WTC11 (cell line): ENCODE measurements around the gene PRELP. TPM values are rescaled to one million over a fixed set of nuclear protein-coding genes. Genes with fewer than 3 reads are reported as not detected.

Experiments
- ATAC-seq: fragments of 200-7000 bp; cut with Tn5 transposase; 2 replicates; pipeline ENCODE4 v1.10.0; 2021; ENCODE audit warnings: mild to moderate bottlenecking, moderate library complexity
- CTCF ChIA-PET: fragments of 300-600 bp; sonication (Branson Sonifier 250); formaldehyde crosslinking; loops from one replicate; lab custom pipeline; 2021; ENCODE audit warnings: antibody characterized with exemption; lab: Charles Lee
- POLR2A ChIA-PET: fragments of 350-600 bp; sonication (Branson Sonifier 250); formaldehyde crosslinking; loops from one replicate; lab custom pipeline; 2021; ENCODE audit warnings: antibody characterized with exemption; lab: Charles Lee
- DNase-seq: peaks from one replicate; pipeline ENCODE4 v3.0.0; 2021; ENCODE audit warnings: low spot score
- H3K27ac Mint-ChIP-seq: 2 replicates; pipeline ENCODE4 v1.8.0; 2021; ENCODE audit warnings: mixed read lengths
- H3K27me3 Mint-ChIP-seq: 2 replicates; pipeline ENCODE4 v1.8.0; 2021; ENCODE audit warnings: low read depth, mild to moderate bottlenecking, moderate library complexity, mixed read lengths
- H3K36me3 Mint-ChIP-seq: 2 replicates; pipeline ENCODE4 v1.8.0; 2021; ENCODE audit warnings: mixed read lengths
- H3K4me1 Mint-ChIP-seq: 2 replicates; pipeline ENCODE4 v1.8.0; 2022; ENCODE audit warnings: mixed read lengths
- H3K4me3 Mint-ChIP-seq: 2 replicates; pipeline ENCODE4 v1.8.0; 2021; ENCODE audit warnings: mild to moderate bottlenecking, moderate library complexity, mixed read lengths
- H3K9me3 Mint-ChIP-seq: 2 replicates; pipeline ENCODE4 v1.8.0; 2021; ENCODE audit warnings: mixed read lengths
- NFYB ChIP-seq: sonication (generic); formaldehyde crosslinking; conservative IDR thresholded peaks from 2 replicates; pipeline ENCODE4 v1.8.0; 2022; ENCODE audit warnings: low read depth, missing genetic modification reagents
- RORB ChIP-seq: fragments of 250-450 bp; sonication (Bioruptor Pico); IDR thresholded peaks from 2 replicates; pipeline ENCODE4 v1.9.0; 2021; ENCODE audit warnings: mild to moderate bottlenecking
- SOX15 ChIP-seq: fragments of 250-450 bp; sonication (Bioruptor Pico); IDR thresholded peaks from 2 replicates; pipeline ENCODE4 v1.9.0; 2021; ENCODE audit warnings: mild to moderate bottlenecking
- TEAD1 ChIP-seq: sonication (generic); formaldehyde crosslinking; IDR thresholded peaks from 2 replicates; pipeline ENCODE4 v1.8.0; 2022; ENCODE audit warnings: mild to moderate bottlenecking, missing genetic modification reagents
- TP53 ChIP-seq: sonication (generic); formaldehyde crosslinking; IDR thresholded peaks from 2 replicates; pipeline ENCODE4 v1.8.1; 2023; ENCODE audit warnings: mild to moderate bottlenecking, missing genetic modification reagents
- total RNA-seq: library from RNA; stranded (reverse); gene quantifications from 3 replicates; pipeline ENCODE4 v1.2.3, GENCODE V29; 2021
- TF ChIP-seq, protein P1 (sequence below): sonication (generic); formaldehyde crosslinking; IDR thresholded peaks from 2 replicates; pipeline ENCODE4 v1.8.1; 2023; ENCODE audit warnings: mild to moderate bottlenecking, missing genetic modification reagents, moderate library complexity
- TF ChIP-seq, protein P2 (sequence below): sonication (generic); formaldehyde crosslinking; IDR thresholded peaks from 2 replicates; pipeline ENCODE4 v1.8.0; 2022; ENCODE audit warnings: missing genetic modification reagents
- TF ChIP-seq, protein P3 (sequence below): fragments of 250-450 bp; sonication (Bioruptor Pico); IDR thresholded peaks from 2 replicates; pipeline ENCODE4 v2.1.2; 2022; ENCODE audit warnings: mild to moderate bottlenecking, moderate library complexity
- TF ChIP-seq, protein P4 (sequence below): sonication (generic); formaldehyde crosslinking; IDR thresholded peaks from 2 replicates; pipeline ENCODE4 v1.8.0; 2022; ENCODE audit warnings: mild to moderate bottlenecking, missing genetic modification reagents
- TF ChIP-seq, protein P5 (sequence below): sonication (generic); formaldehyde crosslinking; IDR thresholded peaks from 2 replicates; pipeline ENCODE4 v1.8.1; 2022; ENCODE audit warnings: low read depth, missing genetic modification reagents, borderline replicate concordance
- TF ChIP-seq, protein P6 (sequence below): sonication (generic); formaldehyde crosslinking; IDR thresholded peaks from 2 replicates; pipeline ENCODE4 v1.8.0; 2023; ENCODE audit warnings: mild to moderate bottlenecking, missing genetic modification reagents
- TF ChIP-seq, protein P7 (sequence below): sonication (generic); formaldehyde crosslinking; IDR thresholded peaks from 2 replicates; pipeline ENCODE4 v1.8.1; 2023; ENCODE audit warnings: mild to moderate bottlenecking, moderate library complexity, missing genetic modification reagents

Gene PRELP
- total RNA-seq, 1 experiment from 2014 or later = 0.17 TPM

DNA sequence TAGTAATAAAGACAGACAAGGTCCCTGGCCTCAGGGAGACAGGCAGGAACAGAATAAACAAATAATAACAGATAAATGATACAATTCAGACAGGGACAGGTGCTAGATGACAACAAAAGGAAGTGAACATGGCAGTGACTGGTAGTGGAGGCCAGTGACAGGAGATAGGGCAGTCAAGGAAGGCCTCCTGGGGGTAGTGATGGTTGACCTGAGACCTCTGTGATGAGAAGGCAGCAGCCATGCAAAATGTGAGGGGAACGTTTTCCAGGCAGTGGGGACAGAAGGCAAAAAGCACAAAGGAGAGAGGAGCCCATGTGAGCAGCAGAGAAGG is 36.9 kb downstream of the PRELP start (continued):
- TF ChIP-seq, protein P1, sequence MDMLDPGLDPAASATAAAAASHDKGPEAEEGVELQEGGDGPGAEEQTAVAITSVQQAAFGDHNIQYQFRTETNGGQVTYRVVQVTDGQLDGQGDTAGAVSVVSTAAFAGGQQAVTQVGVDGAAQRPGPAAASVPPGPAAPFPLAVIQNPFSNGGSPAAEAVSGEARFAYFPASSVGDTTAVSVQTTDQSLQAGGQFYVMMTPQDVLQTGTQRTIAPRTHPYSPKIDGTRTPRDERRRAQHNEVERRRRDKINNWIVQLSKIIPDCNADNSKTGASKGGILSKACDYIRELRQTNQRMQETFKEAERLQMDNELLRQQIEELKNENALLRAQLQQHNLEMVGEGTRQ (CRISPR knock-in tag) = no peak
- TF ChIP-seq, protein P2, sequence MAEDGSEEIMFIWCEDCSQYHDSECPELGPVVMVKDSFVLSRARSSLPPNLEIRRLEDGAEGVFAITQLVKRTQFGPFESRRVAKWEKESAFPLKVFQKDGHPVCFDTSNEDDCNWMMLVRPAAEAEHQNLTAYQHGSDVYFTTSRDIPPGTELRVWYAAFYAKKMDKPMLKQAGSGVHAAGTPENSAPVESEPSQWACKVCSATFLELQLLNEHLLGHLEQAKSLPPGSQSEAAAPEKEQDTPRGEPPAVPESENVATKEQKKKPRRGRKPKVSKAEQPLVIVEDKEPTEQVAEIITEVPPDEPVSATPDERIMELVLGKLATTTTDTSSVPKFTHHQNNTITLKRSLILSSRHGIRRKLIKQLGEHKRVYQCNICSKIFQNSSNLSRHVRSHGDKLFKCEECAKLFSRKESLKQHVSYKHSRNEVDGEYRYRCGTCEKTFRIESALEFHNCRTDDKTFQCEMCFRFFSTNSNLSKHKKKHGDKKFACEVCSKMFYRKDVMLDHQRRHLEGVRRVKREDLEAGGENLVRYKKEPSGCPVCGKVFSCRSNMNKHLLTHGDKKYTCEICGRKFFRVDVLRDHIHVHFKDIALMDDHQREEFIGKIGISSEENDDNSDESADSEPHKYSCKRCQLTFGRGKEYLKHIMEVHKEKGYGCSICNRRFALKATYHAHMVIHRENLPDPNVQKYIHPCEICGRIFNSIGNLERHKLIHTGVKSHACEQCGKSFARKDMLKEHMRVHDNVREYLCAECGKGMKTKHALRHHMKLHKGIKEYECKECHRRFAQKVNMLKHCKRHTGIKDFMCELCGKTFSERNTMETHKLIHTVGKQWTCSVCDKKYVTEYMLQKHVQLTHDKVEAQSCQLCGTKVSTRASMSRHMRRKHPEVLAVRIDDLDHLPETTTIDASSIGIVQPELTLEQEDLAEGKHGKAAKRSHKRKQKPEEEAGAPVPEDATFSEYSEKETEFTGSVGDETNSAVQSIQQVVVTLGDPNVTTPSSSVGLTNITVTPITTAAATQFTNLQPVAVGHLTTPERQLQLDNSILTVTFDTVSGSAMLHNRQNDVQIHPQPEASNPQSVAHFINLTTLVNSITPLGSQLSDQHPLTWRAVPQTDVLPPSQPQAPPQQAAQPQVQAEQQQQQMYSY (CRISPR knock-in tag) = no peak

DNA sequence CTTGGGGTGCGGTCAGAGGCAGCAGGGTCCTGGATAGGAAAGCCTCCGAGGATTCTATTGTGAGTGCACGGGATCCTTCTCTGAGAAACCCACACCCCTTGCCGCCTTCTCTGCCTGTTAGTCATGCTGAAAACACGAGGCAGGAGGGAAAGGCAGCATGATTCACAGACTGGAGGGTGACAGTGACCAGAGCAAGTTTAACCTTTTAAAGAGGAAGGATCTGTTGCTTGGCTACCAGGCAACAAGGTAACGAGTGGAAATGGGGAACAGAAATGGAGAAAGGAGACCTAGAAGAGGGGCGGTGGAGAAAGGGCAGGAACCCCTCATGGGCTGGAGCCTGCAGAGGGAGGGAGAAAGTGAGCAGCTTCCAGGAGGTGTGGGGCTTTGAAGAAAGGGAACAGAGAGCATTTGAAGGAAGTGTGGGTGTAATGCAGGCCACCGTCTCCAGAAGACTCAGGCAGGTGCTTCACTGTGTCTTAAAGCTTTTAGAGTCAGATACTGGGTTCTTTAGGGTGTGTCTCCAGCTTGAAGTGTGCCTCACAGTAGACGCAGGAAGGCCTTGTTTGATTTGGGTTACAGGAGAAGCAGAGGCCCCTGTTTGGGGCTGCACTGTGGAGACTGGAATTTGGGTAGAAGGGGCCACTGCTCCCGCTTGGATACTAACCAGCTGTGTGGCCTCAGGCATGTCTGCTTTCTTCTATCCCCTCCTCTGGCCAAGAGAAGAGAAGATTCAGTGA is 37.4 kb downstream of the PRELP start:
- Mint-ChIP-seq H3K9me3 (no peaks in the 10 kb centered on the region), H3K36me3 (no peaks in the 10 kb centered on the region)
- no peak for DNase-seq
- ChIA-PET CTCF (interaction anchor here (0.9 to 3.0 kb wide), 10 partner anchors 9 to 246 kb away, joined by 3 to 14 read pairs (median 4); partner anchors contain the start of gene ATP2B4), POLR2A (no interaction called here)
- no peak for TF ChIP-seq TEAD1 (CRISPR knock-in tag)
- TF ChIP-seq, all 79 proteins: peak for 0
- Mint-ChIP-seq H3K4me1 (peaks cover 64% of the 10 kb centered on the region), H3K4me3 (0 out of 2 replicates have a peak overlapping the region, but pooled peaks have one; percentile 6), H3K27me3 (peaks cover 63% of the 10 kb centered on the region), H3K27ac (no peak overlapping the region)
- no peak for ATAC-seq

DNA sequence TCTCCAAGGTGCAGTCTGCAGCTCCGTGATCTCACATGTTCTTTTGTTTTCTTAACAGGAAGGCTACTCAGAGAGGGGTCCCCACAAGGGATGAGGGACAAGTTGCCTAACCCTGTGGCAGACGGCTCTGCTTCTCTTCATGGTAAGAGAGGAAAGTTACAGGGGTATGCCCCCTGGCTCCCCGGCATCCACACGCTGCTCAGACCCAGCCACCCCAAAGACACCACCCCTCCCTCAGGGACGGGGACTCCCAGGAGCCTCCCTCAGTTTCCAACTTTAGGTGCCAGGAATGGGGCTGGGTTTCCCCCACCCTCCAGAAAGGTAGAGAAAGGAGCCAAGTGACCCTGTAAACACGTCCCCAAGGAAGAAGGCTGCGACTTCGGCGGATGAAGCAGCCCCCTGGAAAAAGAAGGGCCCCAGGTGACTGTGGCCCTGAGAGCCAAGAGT is 38.0 kb downstream of the PRELP start:
- Mint-ChIP-seq H3K4me3 (peak overlapping the region; percentile 60), H3K36me3 (no peaks in the 10 kb centered on the region), H3K9me3 (no peaks in the 10 kb centered on the region), H3K4me1 (peaks cover 61% of the 10 kb centered on the region), H3K27me3 (peaks cover 69% of the 10 kb centered on the region), H3K27ac (no peak overlapping the region)
- peak; percentile 5; the same call in 1 of the 2 replicates for ATAC-seq
- TF ChIP-seq NFYB (no peak), RORB (no peak), SOX15 (no peak), TP53 (CRISPR knock-in tag) (no peak)
- TF ChIP-seq, protein P3, sequence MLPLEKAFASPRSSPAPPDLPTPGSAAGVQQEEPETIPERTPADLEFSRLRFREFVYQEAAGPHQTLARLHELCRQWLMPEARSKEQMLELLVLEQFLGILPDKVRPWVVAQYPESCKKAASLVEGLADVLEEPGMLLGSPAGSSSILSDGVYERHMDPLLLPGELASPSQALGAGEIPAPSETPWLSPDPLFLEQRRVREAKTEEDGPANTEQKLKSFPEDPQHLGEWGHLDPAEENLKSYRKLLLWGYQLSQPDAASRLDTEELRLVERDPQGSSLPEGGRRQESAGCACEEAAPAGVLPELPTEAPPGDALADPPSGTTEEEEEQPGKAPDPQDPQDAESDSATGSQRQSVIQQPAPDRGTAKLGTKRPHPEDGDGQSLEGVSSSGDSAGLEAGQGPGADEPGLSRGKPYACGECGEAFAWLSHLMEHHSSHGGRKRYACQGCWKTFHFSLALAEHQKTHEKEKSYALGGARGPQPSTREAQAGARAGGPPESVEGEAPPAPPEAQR (CRISPR knock-in tag) = no peak
- TF ChIP-seq, protein P4, sequence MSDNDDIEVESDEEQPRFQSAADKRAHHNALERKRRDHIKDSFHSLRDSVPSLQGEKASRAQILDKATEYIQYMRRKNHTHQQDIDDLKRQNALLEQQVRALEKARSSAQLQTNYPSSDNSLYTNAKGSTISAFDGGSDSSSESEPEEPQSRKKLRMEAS (CRISPR knock-in tag) = no peak
- TF ChIP-seq, protein P5, sequence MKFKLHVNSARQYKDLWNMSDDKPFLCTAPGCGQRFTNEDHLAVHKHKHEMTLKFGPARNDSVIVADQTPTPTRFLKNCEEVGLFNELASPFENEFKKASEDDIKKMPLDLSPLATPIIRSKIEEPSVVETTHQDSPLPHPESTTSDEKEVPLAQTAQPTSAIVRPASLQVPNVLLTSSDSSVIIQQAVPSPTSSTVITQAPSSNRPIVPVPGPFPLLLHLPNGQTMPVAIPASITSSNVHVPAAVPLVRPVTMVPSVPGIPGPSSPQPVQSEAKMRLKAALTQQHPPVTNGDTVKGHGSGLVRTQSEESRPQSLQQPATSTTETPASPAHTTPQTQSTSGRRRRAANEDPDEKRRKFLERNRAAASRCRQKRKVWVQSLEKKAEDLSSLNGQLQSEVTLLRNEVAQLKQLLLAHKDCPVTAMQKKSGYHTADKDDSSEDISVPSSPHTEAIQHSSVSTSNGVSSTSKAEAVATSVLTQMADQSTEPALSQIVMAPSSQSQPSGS (CRISPR knock-in tag) = no peak
- TF ChIP-seq, protein P6, sequence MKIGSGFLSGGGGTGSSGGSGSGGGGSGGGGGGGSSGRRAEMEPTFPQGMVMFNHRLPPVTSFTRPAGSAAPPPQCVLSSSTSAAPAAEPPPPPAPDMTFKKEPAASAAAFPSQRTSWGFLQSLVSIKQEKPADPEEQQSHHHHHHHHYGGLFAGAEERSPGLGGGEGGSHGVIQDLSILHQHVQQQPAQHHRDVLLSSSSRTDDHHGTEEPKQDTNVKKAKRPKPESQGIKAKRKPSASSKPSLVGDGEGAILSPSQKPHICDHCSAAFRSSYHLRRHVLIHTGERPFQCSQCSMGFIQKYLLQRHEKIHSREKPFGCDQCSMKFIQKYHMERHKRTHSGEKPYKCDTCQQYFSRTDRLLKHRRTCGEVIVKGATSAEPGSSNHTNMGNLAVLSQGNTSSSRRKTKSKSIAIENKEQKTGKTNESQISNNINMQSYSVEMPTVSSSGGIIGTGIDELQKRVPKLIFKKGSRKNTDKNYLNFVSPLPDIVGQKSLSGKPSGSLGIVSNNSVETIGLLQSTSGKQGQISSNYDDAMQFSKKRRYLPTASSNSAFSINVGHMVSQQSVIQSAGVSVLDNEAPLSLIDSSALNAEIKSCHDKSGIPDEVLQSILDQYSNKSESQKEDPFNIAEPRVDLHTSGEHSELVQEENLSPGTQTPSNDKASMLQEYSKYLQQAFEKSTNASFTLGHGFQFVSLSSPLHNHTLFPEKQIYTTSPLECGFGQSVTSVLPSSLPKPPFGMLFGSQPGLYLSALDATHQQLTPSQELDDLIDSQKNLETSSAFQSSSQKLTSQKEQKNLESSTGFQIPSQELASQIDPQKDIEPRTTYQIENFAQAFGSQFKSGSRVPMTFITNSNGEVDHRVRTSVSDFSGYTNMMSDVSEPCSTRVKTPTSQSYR (CRISPR knock-in tag) = no peak
- TF ChIP-seq, protein P7, sequence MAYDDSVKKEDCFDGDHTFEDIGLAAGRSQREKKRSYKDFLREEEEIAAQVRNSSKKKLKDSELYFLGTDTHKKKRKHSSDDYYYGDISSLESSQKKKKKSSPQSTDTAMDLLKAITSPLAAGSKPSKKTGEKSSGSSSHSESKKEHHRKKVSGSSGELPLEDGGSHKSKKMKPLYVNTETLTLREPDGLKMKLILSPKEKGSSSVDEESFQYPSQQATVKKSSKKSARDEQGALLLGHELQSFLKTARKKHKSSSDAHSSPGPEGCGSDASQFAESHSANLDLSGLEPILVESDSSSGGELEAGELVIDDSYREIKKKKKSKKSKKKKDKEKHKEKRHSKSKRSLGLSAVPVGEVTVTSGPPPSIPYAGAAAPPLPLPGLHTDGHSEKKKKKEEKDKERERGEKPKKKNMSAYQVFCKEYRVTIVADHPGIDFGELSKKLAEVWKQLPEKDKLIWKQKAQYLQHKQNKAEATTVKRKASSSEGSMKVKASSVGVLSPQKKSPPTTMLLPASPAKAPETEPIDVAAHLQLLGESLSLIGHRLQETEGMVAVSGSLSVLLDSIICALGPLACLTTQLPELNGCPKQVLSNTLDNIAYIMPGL (CRISPR knock-in tag) = no peak
- DNase-seq = no peak
- POLR2A ChIA-PET = no interaction called here
- CTCF ChIA-PET = interaction anchor here (0.9 to 3.0 kb wide), 11 partner anchors 9 to 246 kb away, joined by 3 to 14 read pairs (median 4); partner anchors contain the start of gene ATP2B4
